B cell (primary cell): Measurements from ENCODE around the gene UFL1. TPM values are rescaled to one million over a fixed set of nuclear protein-coding genes. Genes with fewer than 3 reads are reported as not detected.

ENCODE experiments used
- ATAC-seq: fragments of 200-7000 bp; cut with Tn5 transposase; one replicate; pipeline ENCODE4 v1.10.0; 2021; ENCODE audit warnings: low read depth, mild to moderate bottlenecking, moderate number of reproducible peaks, moderate library complexity
- CTCF ChIA-PET: fragments of 350-600 bp; sonication (Branson Sonifier 250); formaldehyde crosslinking; loops from one replicate; lab custom pipeline; 2021; ENCODE audit warnings: antibody characterized with exemption, inconsistent platforms; lab: Charles Lee
- POLR2A ChIA-PET: fragments of 350-600 bp; sonication (Branson Sonifier 250); formaldehyde crosslinking; loops from one replicate; lab custom pipeline; 2021; ENCODE audit warnings: antibody characterized with exemption; lab: Charles Lee
- DNase-seq: peaks from one replicate; pipeline ENCODE4 v3.0.0; 2013
- H2AFZ ChIP-seq: 2 replicates; pipeline ENCODE4 v1.6.1; 2012; ENCODE audit warnings: mild to moderate bottlenecking, low read depth, low read length; ENCODE audit not compliant: insufficient read depth, poor library complexity, severe bottlenecking
- H3K27ac ChIP-seq, 2 donors: 1 replicate in 1 of 2; 2 replicates in 1 of 2; pipeline ENCODE4 v1.5.1; 2012 to 2013; ENCODE audit warnings: low read length in 2 of 2, mild to moderate bottlenecking in 2 of 2, moderate library complexity in 1 of 2
- H3K27me3 ChIP-seq, 4 experiments: fragments of 200-600 bp in 1 of 4; sonication (generic) in 1 of 4; replicated peaks in 1 of 4; 1 replicate in 2 of 4; 2 replicates in 2 of 4; pipeline versions ENCODE4 v1.6.1 to v1.7.0; 2013 to 2016; ENCODE audit warnings: low read length in 3 of 4, mild to moderate bottlenecking in 2 of 4, mixed read lengths in 1 of 4, moderate library complexity in 1 of 4; ENCODE audit not compliant: insufficient read depth in 4 of 4, control insufficient read depth in 3 of 4; ENCODE audit errors: control extremely low read depth in 1 of 4
- H3K36me3 ChIP-seq, 2 experiments: replicated peaks in 1 of 2; 1 replicate in 1 of 2; 2 replicates in 1 of 2; pipeline versions ENCODE4 v1.6.1 to v1.7.1; 2013; ENCODE audit warnings: low read length in 1 of 2; ENCODE audit not compliant: insufficient read depth in 2 of 2, control insufficient read depth in 1 of 2; ENCODE audit errors: control extremely low read depth in 1 of 2, extremely low read depth in 1 of 2
- H3K4me1 ChIP-seq, 2 donors: fragments of 200-600 bp in 1 of 2; sonication (generic) in 1 of 2; 1 replicate in 1 of 2; 2 replicates in 1 of 2; pipeline versions ENCODE4 v1.5.1 to v1.6.1; 2013 to 2017; ENCODE audit warnings: low read length in 2 of 2; ENCODE audit not compliant: control insufficient read depth in 2 of 2, insufficient read depth in 2 of 2
- H3K4me2 ChIP-seq: replicated peaks from 2 replicates; pipeline ENCODE3; 2012; ENCODE audit warnings: mild to moderate bottlenecking, low read depth, low read length; ENCODE audit not compliant: poor library complexity, severe bottlenecking
- H3K4me3 ChIP-seq, 5 experiments: fragments of 200-600 bp in 1 of 5; sonication (generic) in 1 of 5; 1 replicate in 3 of 5; 2 replicates in 2 of 5; pipeline versions ENCODE4 v1.5.1 to v1.7.0; 2011 to 2016; ENCODE audit warnings: low read length in 4 of 5, mild to moderate bottlenecking in 4 of 5, low read depth in 2 of 5, control low read depth in 1 of 5, moderate library complexity in 1 of 5; ENCODE audit not compliant: insufficient read depth in 1 of 5; ENCODE audit errors: control extremely low read depth in 1 of 5, extremely low read depth in 1 of 5
- H3K79me2 ChIP-seq: fragments of 200-600 bp; sonication (generic); one replicate; pipeline ENCODE4 v1.6.0; 2016; ENCODE audit warnings: low read length; ENCODE audit not compliant: control insufficient read depth, insufficient read depth
- H3K9ac ChIP-seq: fragments of 200-600 bp; sonication (generic); 2 replicates; pipeline ENCODE4 v1.6.1; 2017; ENCODE audit warnings: mild to moderate bottlenecking, low read length, moderate library complexity
- H3K9me3 ChIP-seq, 3 donors: one replicate each; pipeline versions ENCODE4 v1.6.1 to v1.7.1; 2013; ENCODE audit warnings: low read length in 2 of 3; ENCODE audit not compliant: control insufficient read depth in 2 of 3, insufficient read depth in 1 of 3; ENCODE audit errors: control extremely low read depth in 1 of 3
- H4K20me1 ChIP-seq: 2 replicates; pipeline ENCODE4 v1.6.0; 2012; ENCODE audit warnings: mild to moderate bottlenecking, low read length; ENCODE audit not compliant: insufficient read depth, control insufficient read depth, poor library complexity, severe bottlenecking
- H3K27ac Mint-ChIP-seq: one replicate; pipeline ENCODE4 v1.8.0; 2021; ENCODE audit warnings: mixed read lengths
- H3K27me3 Mint-ChIP-seq: one replicate; pipeline ENCODE4 v1.8.0; 2021; ENCODE audit warnings: mixed read lengths
- H3K4me1 Mint-ChIP-seq: one replicate; pipeline ENCODE4 v1.8.0; 2021; ENCODE audit warnings: mixed read lengths
- H3K4me3 Mint-ChIP-seq: one replicate; pipeline ENCODE4 v1.8.0; 2021; ENCODE audit warnings: mixed read lengths
- H3K9me3 Mint-ChIP-seq: one replicate; pipeline ENCODE4 v1.8.0; 2022; ENCODE audit warnings: mixed read lengths; ENCODE audit not compliant: insufficient read depth
- EZH2 ChIP-seq: IDR thresholded peaks from 2 replicates; pipeline ENCODE4 v1.6.1; 2012; ENCODE audit warnings: borderline replicate concordance, low read depth, mild to moderate bottlenecking, moderate library complexity, low read length; ENCODE audit not compliant: insufficient read depth, poor library complexity, severe bottlenecking
- WGBS: methylation state at CpG from one replicate; pipeline ENCODE4 v1.1.5; 2013; ENCODE audit warnings: missing lambda C conversion rate; ENCODE audit not compliant: insufficient coverage; 5-methylcytosine and 5-hydroxymethylcytosine counted together
- intact Hi-C: fragments of 100-400 bp; cut with micrococcal nuclease; formaldehyde crosslinking; loops from one replicate; pipeline ENCODE4 v1.10.0; 2022
- polyA plus RNA-seq: library from polyadenylated mRNA; depleted of rRNA; stranded (reverse); fragments of >200 nt; gene quantifications from 2 replicates; pipeline ENCODE4 v1.2.3, GENCODE V29; 2012
- total RNA-seq, 2 donors: library from RNA; stranded (reverse); fragments of 120-200 nt in 1 of 2; gene quantifications; 1 replicate in 1 of 2; 2 replicates in 1 of 2; pipeline versions ENCODE4 v1.2.3 to v1.2.4, GENCODE V29; 2013 to 2022
- TF ChIP-seq, protein P1 (sequence below): fragments of 200-600 bp; IDR thresholded peaks from one replicate; pipeline ENCODE4 v1.8.0; 2022; ENCODE audit warnings: antibody characterized with exemption, mild to moderate bottlenecking

UFL1 gene
- total and polyA plus RNA-seq, 2 donors (not counting 1 experiment from before 2014, with no cell fraction given): 6.2 to 25.0 TPM

DNA sequence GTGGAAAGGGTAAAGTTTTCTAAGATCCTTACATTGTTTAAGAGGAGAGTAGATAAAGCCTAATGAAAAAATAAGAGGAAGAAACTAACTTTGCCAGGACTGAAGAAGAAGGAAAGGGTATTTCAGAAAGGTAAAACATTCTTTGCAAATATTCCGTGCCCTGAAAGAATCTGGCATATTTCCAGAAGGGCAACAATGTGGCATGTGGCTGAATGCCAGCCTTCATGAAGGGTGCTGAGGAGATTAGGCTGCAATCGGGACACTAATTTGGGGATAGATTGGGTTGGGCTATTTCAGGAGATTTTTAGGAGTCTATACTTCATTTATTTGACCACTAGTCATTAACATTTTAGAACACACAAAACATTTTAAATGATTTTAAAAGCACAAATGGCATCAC is 16.2 kb upstream of the UFL1 start:
- Histone ChIP-seq H3K9me3 (peaks cover 1 to 16% (median 13%) of the 10 kb centered on the region in 3 donors), H3K36me3 (no peaks in the 10 kb centered on the region), H3K4me1 (no peaks in the 10 kb centered on the region), H3K79me2 (no peaks in the 10 kb centered on the region), H3K4me3 (no peak overlapping the region), H4K20me1 (no peaks in the 10 kb centered on the region), H2AFZ (no peak overlapping the region), H3K27me3 (no peaks in the 10 kb centered on the region), H3K4me2 (no peak overlapping the region), H3K9ac (no peak overlapping the region), H3K27ac (no peak overlapping the region)
- POLR2A ChIA-PET: no interaction called here
- intact Hi-C loops: no loop called here
- ATAC-seq (no peak), DNase-seq (no peak)
- H3K4me1 Mint-ChIP-seq: peaks cover 2% of the 10 kb centered on the region
- no peak overlapping the region for H3K4me3 Mint-ChIP-seq
- no peaks in the 10 kb centered on the region for H3K27me3 Mint-ChIP-seq
- TF ChIP-seq EZH2: no peak
- TF ChIP-seq, protein P1, sequence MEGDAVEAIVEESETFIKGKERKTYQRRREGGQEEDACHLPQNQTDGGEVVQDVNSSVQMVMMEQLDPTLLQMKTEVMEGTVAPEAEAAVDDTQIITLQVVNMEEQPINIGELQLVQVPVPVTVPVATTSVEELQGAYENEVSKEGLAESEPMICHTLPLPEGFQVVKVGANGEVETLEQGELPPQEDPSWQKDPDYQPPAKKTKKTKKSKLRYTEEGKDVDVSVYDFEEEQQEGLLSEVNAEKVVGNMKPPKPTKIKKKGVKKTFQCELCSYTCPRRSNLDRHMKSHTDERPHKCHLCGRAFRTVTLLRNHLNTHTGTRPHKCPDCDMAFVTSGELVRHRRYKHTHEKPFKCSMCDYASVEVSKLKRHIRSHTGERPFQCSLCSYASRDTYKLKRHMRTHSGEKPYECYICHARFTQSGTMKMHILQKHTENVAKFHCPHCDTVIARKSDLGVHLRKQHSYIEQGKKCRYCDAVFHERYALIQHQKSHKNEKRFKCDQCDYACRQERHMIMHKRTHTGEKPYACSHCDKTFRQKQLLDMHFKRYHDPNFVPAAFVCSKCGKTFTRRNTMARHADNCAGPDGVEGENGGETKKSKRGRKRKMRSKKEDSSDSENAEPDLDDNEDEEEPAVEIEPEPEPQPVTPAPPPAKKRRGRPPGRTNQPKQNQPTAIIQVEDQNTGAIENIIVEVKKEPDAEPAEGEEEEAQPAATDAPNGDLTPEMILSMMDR: no peak
- no peak overlapping the region for H3K27ac Mint-ChIP-seq
- CTCF ChIA-PET: no interaction called here
- 100% methylated on average over 1 of the region's 2 CpGs for WGBS
- peaks cover 18% of the 10 kb centered on the region for H3K9me3 Mint-ChIP-seq

DNA sequence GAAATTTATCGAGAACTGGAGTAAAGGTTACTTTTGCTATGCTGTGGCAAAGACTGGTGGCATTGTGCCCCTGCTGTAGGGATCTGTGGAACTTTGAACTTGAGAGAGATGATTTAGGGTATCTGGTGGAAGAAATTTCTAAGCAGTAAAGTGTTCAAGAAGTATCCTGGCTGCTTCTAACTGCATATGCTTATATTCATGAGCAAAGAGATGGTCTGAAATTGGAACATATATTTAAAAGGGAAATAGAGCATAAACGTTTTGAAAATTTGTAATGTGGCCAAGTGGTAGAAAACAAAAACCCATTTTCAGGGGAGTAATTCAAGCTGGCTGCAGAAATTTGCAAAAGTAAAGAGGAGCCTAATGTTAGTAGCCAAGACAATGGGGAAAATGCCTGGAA is 12.3 kb upstream of the UFL1 start:
- 94% methylated on average over 2 of the region's 2 CpGs for WGBS
- POLR2A ChIA-PET: no interaction called here
- no peak for DNase-seq
- H2AFZ ChIP-seq: no peak overlapping the region
- no peaks in the 10 kb centered on the region for H3K27me3 ChIP-seq
- H3K9me3 ChIP-seq: peaks cover 0 to 16% (median 13%) of the 10 kb centered on the region in 3 donors
- H3K4me2 ChIP-seq: no peak overlapping the region
- no peaks in the 10 kb centered on the region for H3K79me2 ChIP-seq
- no peaks in the 10 kb centered on the region for H3K4me1 Mint-ChIP-seq
- TF ChIP-seq EZH2: no peak
- intact Hi-C loops: no loop called here
- no peak overlapping the region for H3K4me3 ChIP-seq
- no peak overlapping the region for H3K9ac ChIP-seq
- peaks cover 6 to 7% of the 10 kb centered on the region in 2 experiments for H3K36me3 ChIP-seq
- no peak for ATAC-seq
- H3K27me3 Mint-ChIP-seq: no peaks in the 10 kb centered on the region
- no peaks in the 10 kb centered on the region for H4K20me1 ChIP-seq
- no peak overlapping the region for H3K27ac ChIP-seq
- H3K27ac Mint-ChIP-seq: no peak overlapping the region
- CTCF ChIA-PET: no interaction called here
- H3K4me1 ChIP-seq: no peaks in the 10 kb centered on the region
- H3K9me3 Mint-ChIP-seq: peaks cover 9% of the 10 kb centered on the region
- no peak overlapping the region for H3K4me3 Mint-ChIP-seq
